Calu3 (cell line): ENCODE data around the gene ENTR1. TPM values are rescaled to one million over a fixed set of nuclear protein-coding genes. Genes with fewer than 3 reads are reported as not detected.

ENCODE experiments used
- BruUV-seq: library from RNA; stranded (reverse); fragments of 400-500 nt; replicated peaks from 2 replicates; lab custom pipeline; 2021; lab: Mats Ljungman, UMichigan
- CTCF ChIA-PET: fragments of 300-600 bp; sonication (Branson Sonifier 250); formaldehyde crosslinking; loops from one replicate; lab custom pipeline; 2022; ENCODE audit warnings: antibody characterized with exemption; lab: Charles Lee
- DNase-seq: peaks from one replicate; pipeline ENCODE4 v3.0.0; 2022
- H3K27ac Mint-ChIP-seq: one replicate; pipeline ENCODE4 v1.8.0; 2022; ENCODE audit warnings: mixed read lengths; ENCODE audit not compliant: unreplicated experiment
- H3K27me3 Mint-ChIP-seq: one replicate; pipeline ENCODE4 v1.8.0; 2022; ENCODE audit warnings: mixed read lengths; ENCODE audit not compliant: unreplicated experiment
- H3K36me3 Mint-ChIP-seq: one replicate; pipeline ENCODE4 v1.8.0; 2022; ENCODE audit warnings: mild to moderate bottlenecking, moderate library complexity, mixed read lengths; ENCODE audit not compliant: insufficient read depth, unreplicated experiment
- H3K4me1 Mint-ChIP-seq: one replicate; pipeline ENCODE4 v1.8.0; 2022; ENCODE audit warnings: mild to moderate bottlenecking, low read depth, mixed read lengths; ENCODE audit not compliant: unreplicated experiment
- H3K4me3 Mint-ChIP-seq: one replicate; pipeline ENCODE4 v1.8.0; 2022; ENCODE audit warnings: mild to moderate bottlenecking, low read depth, moderate library complexity, mixed read lengths; ENCODE audit not compliant: unreplicated experiment
- H3K9me3 Mint-ChIP-seq: one replicate; pipeline ENCODE4 v1.8.0; 2022; ENCODE audit warnings: low read depth, mixed read lengths; ENCODE audit not compliant: unreplicated experiment
- CTCF ChIP-seq: fragments of 200-600 bp; IDR thresholded peaks from one replicate; pipeline ENCODE4 v1.8.0; 2022; ENCODE audit warnings: antibody characterized with exemption; ENCODE audit not compliant: unreplicated experiment
- intact Hi-C: fragments of 100-400 bp; cut with micrococcal nuclease; formaldehyde crosslinking; loops from one replicate; pipeline ENCODE4 v1.10.0; 2022; ENCODE audit not compliant: unreplicated experiment
- total RNA-seq: library from RNA; stranded (reverse); gene quantifications from 2 replicates; pipeline ENCODE4 v1.2.3, GENCODE V29; 2022

Gene ENTR1
- total RNA-seq, 1 experiment from 2014 or later, result 50.2 TPM

- H3K4me1 Mint-ChIP-seq, result peaks cover 8% of the 10 kb centered on the region
- intact Hi-C loops, result no loop called here
- no peak for TF ChIP-seq CTCF
- DNase-seq, result no peak
- H3K27me3 Mint-ChIP-seq, result no peaks in the 10 kb centered on the region
- H3K36me3 Mint-ChIP-seq, result peaks cover 41% of the 10 kb centered on the region
- H3K9me3 Mint-ChIP-seq, result no peaks in the 10 kb centered on the region
- no peak overlapping the region for H3K27ac Mint-ChIP-seq
- H3K4me3 Mint-ChIP-seq, result peak overlapping the region; percentile 72
- TSS peak; percentile 19 for BruUV-seq
- CTCF ChIA-PET, result no interaction called here
Measured at GRCh38 chr9:136437839-136438547, 27.6 kb upstream of the ENTR1 start.

GRCh38 chr9:136437430-136437829, 27.0 kb upstream of the ENTR1 start:
- Mint-ChIP-seq H3K36me3 (peaks cover 35% of the 10 kb centered on the region), H3K4me3 (peak overlapping the region; percentile 72), H3K4me1 (peaks cover 8% of the 10 kb centered on the region), H3K9me3 (no peaks in the 10 kb centered on the region), H3K27me3 (no peaks in the 10 kb centered on the region), H3K27ac (peak overlapping the region; percentile 60)
- intact Hi-C loops, result no loop called here
- no peak for DNase-seq
- TF ChIP-seq CTCF, result no peak
- no TSS peak for BruUV-seq
- CTCF ChIA-PET, result no interaction called here

- DNase-seq, result no peak
- no TSS peak for BruUV-seq
- no peaks in the 10 kb centered on the region for H3K27me3 Mint-ChIP-seq
- intact Hi-C loops, result no loop called here
- peaks cover 31% of the 10 kb centered on the region for H3K36me3 Mint-ChIP-seq
- no peak overlapping the region for H3K4me3 Mint-ChIP-seq
- TF ChIP-seq CTCF, result no peak
- no peak overlapping the region for H3K27ac Mint-ChIP-seq
- H3K4me1 Mint-ChIP-seq, result peaks cover 8% of the 10 kb centered on the region
- no peaks in the 10 kb centered on the region for H3K9me3 Mint-ChIP-seq
- CTCF ChIA-PET, result no interaction called here
Measured at GRCh38 chr9:136436055-136436634, 25.7 kb upstream of the ENTR1 start.

GRCh38 chr9:136434580-136435169, 24.3 kb upstream of the ENTR1 start:
- BruUV-seq, result no TSS peak
- no peak for DNase-seq
- H3K36me3 Mint-ChIP-seq, result peaks cover 33% of the 10 kb centered on the region
- H3K27me3 Mint-ChIP-seq, result no peaks in the 10 kb centered on the region
- TF ChIP-seq CTCF, result no peak
- H3K4me1 Mint-ChIP-seq, result peaks cover 8% of the 10 kb centered on the region
- H3K9me3 Mint-ChIP-seq, result no peaks in the 10 kb centered on the region
- intact Hi-C loops, result no loop called here
- CTCF ChIA-PET, result no interaction called here
- H3K27ac Mint-ChIP-seq, result no peak overlapping the region
- H3K4me3 Mint-ChIP-seq, result no peak overlapping the region
